ENCODE measurements around the gene TDRD9.

DNA sequence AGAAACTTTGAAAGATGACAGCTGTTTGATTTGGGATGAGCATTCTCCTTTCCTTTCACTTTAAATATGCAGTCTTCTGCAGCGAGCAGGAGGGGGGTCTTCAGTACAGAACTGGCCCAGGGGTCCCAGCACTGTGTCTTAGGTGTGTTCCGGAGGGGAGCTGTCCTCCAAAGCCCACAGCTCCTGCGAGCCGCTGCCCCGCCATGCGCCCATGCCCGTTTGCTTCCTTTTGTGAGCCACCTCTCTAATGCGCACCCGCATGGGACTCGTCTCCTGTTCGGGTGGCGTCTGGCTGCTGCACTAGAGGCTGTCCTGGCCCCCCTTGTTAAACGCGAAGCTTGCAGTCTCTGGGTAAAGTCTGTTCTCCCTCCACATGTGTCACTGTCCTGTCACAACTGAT is 108.8 kb downstream of the TDRD9 start:
- no peak for TF ChIP-seq POLR2A (IDR thresholded peaks at IDR 0.05; ENCODE audit: low read length)
- no peak for TF ChIP-seq GATA1 (IDR thresholded peaks at IDR 0.05; ENCODE audit: low read depth, low read length)

Measured in erythroblast (primary cell).